Measurements from ENCODE around the gene MEGF8.

MEGF8 gene

GRCh38 chr19:42411581-42412178 is 86.2 kb downstream of the MEGF8 start:
- TF ChIP-seq CREB1 (IDR thresholded peaks at IDR 0.05; ENCODE audit: low read depth): no peak
- TF ChIP-seq, protein P1, sequence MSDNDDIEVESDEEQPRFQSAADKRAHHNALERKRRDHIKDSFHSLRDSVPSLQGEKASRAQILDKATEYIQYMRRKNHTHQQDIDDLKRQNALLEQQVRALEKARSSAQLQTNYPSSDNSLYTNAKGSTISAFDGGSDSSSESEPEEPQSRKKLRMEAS (IDR thresholded peaks at IDR 0.05): no peak
- no peak for TF ChIP-seq YY1 (IDR thresholded peaks at IDR 0.05; ENCODE audit: low read depth)
- no peak for TF ChIP-seq TCF12 (IDR thresholded peaks at IDR 0.05; ENCODE audit: low read depth)
- no peak for TF ChIP-seq EGR1 (IDR thresholded peaks at IDR 0.05)
- no peak for TF ChIP-seq CEBPB (IDR thresholded peaks at IDR 0.05)
- TF ChIP-seq, protein P2, sequence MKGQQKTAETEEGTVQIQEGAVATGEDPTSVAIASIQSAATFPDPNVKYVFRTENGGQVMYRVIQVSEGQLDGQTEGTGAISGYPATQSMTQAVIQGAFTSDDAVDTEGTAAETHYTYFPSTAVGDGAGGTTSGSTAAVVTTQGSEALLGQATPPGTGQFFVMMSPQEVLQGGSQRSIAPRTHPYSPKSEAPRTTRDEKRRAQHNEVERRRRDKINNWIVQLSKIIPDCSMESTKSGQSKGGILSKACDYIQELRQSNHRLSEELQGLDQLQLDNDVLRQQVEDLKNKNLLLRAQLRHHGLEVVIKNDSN (IDR thresholded peaks at IDR 0.05): no peak
- no peak for TF ChIP-seq FOXM1 (IDR thresholded peaks at IDR 0.05; ENCODE audit: borderline replicate concordance, low read depth)
- no peak for TF ChIP-seq RAD21 (IDR thresholded peaks at IDR 0.05; ENCODE audit: low read depth)

- TF ChIP-seq ZBTB7A (IDR thresholded peaks at IDR 0.05; ENCODE audit: low read depth) (no peak), TAF1 (IDR thresholded peaks at IDR 0.05; ENCODE audit: low read depth) (no peak)
Measured at GRCh38 chr19:42412227-42412626, 86.8 kb downstream of the MEGF8 start.

- TF ChIP-seq RAD21 (IDR thresholded peaks at IDR 0.05; ENCODE audit: low read depth): no peak
- no peak for TF ChIP-seq ZBTB7A (IDR thresholded peaks at IDR 0.05; ENCODE audit: low read depth)
- TF ChIP-seq, protein P2 (IDR thresholded peaks at IDR 0.05): no peak
- no peak for TF ChIP-seq YY1 (IDR thresholded peaks at IDR 0.05; ENCODE audit: low read depth)
- TF ChIP-seq TCF12 (IDR thresholded peaks at IDR 0.05; ENCODE audit: low read depth): no peak
- TF ChIP-seq TEAD4 (IDR thresholded peaks at IDR 0.05): no peak
- no peak for TF ChIP-seq EGR1 (IDR thresholded peaks at IDR 0.05)
- TF ChIP-seq TAF1 (IDR thresholded peaks at IDR 0.05; ENCODE audit: low read depth): no peak
- TF ChIP-seq EP300 (IDR thresholded peaks at IDR 0.05; ENCODE audit: borderline replicate concordance): no peak
Measured at GRCh38 chr19:42412661-42413076, 87.2 kb downstream of the MEGF8 start.

- TF ChIP-seq CEBPB (IDR thresholded peaks at IDR 0.05): no peak
- no peak for TF ChIP-seq RAD21 (IDR thresholded peaks at IDR 0.05; ENCODE audit: low read depth)
- no peak for TF ChIP-seq REST (IDR thresholded peaks at IDR 0.05; ENCODE audit: low read depth)
- no peak for TF ChIP-seq TEAD4 (IDR thresholded peaks at IDR 0.05)
- no peak for TF ChIP-seq NFIC (IDR thresholded peaks at IDR 0.05)
- TF ChIP-seq TAF1 (IDR thresholded peaks at IDR 0.05; ENCODE audit: low read depth): no peak
- no peak for TF ChIP-seq TCF12 (IDR thresholded peaks at IDR 0.05; ENCODE audit: low read depth)
- no peak for TF ChIP-seq ZBTB7A (IDR thresholded peaks at IDR 0.05; ENCODE audit: low read depth)
- TF ChIP-seq, protein P2 (IDR thresholded peaks at IDR 0.05): no peak
- TF ChIP-seq YY1 (IDR thresholded peaks at IDR 0.05; ENCODE audit: low read depth): no peak
- TF ChIP-seq CREB1 (IDR thresholded peaks at IDR 0.05; ENCODE audit: low read depth): no peak
- TF ChIP-seq, protein P1 (IDR thresholded peaks at IDR 0.05): no peak
- TF ChIP-seq EP300 (IDR thresholded peaks at IDR 0.05; ENCODE audit: borderline replicate concordance): no peak
- no peak for TF ChIP-seq EGR1 (IDR thresholded peaks at IDR 0.05)
- TF ChIP-seq FOXM1 (IDR thresholded peaks at IDR 0.05; ENCODE audit: borderline replicate concordance, low read depth): no peak
Measured at GRCh38 chr19:42419309-42419708, 93.9 kb downstream of the MEGF8 start.

GRCh38 chr19:42420055-42420544 is 94.7 kb downstream of the MEGF8 start:
- no peak for TF ChIP-seq ZBTB7A (IDR thresholded peaks at IDR 0.05; ENCODE audit: low read depth)
- no peak for TF ChIP-seq EGR1 (IDR thresholded peaks at IDR 0.05)
- no peak for TF ChIP-seq EP300 (IDR thresholded peaks at IDR 0.05; ENCODE audit: borderline replicate concordance)
- no peak for TF ChIP-seq CEBPB (IDR thresholded peaks at IDR 0.05)
- no peak for TF ChIP-seq TAF1 (IDR thresholded peaks at IDR 0.05; ENCODE audit: low read depth)
- no peak for TF ChIP-seq REST (IDR thresholded peaks at IDR 0.05; ENCODE audit: low read depth)
- no peak for TF ChIP-seq YY1 (IDR thresholded peaks at IDR 0.05; ENCODE audit: low read depth)
- no peak for TF ChIP-seq TCF12 (IDR thresholded peaks at IDR 0.05; ENCODE audit: low read depth)
- no peak for TF ChIP-seq CREB1 (IDR thresholded peaks at IDR 0.05; ENCODE audit: low read depth)
- no peak for TF ChIP-seq NFIC (IDR thresholded peaks at IDR 0.05)
- TF ChIP-seq TEAD4 (IDR thresholded peaks at IDR 0.05): no peak

All from Ishikawa (cell line).